Natural killer cell (primary cell): Measurements from ENCODE around the gene IL31. TPM values are rescaled to one million over a fixed set of nuclear protein-coding genes. Genes with fewer than 3 reads are reported as not detected.
A peak's percentile ranks its signal among the peaks of the same experiment; 100 is the strongest.
"Not testable (repeated sequence)": the region's sequence is repeated elsewhere in the genome, so short reads cannot be mapped to it uniquely, and the experiment has no call there.

ENCODE experiments used
- ATAC-seq, 3 donors: fragments of 150-1000 bp in 2 of 3; fragments of 200-7000 bp in 1 of 3; cut with Tn5 transposase; 1 replicate in 1 of 3; 2 replicates in 2 of 3; pipeline ENCODE4 v1.10.0; 2021; ENCODE audit warnings: mild to moderate bottlenecking in 2 of 3, moderate library complexity in 2 of 3
- DNase-seq, 2 donors: peaks; one replicate each; pipeline versions ENCODE4 v3.0.0 to v3.0.0-alpha.2; 2013 to 2021; ENCODE audit warnings: mixed read lengths in 1 of 2
- H3K27ac ChIP-seq: one replicate; pipeline ENCODE4 v1.5.1; 2013; ENCODE audit warnings: mild to moderate bottlenecking, low read length
- H3K27me3 ChIP-seq: one replicate; pipeline ENCODE4 v1.6.1; 2013; ENCODE audit warnings: low read length; ENCODE audit not compliant: control insufficient read depth, insufficient read depth
- H3K36me3 ChIP-seq: one replicate; pipeline ENCODE4 v1.6.1; 2013; ENCODE audit warnings: low read length; ENCODE audit not compliant: control insufficient read depth, insufficient read depth
- H3K4me1 ChIP-seq: one replicate; pipeline ENCODE4 v1.6.1; 2013; ENCODE audit warnings: low read length; ENCODE audit not compliant: control insufficient read depth, insufficient read depth
- H3K4me3 ChIP-seq: one replicate; pipeline ENCODE4 v1.5.1; 2013; ENCODE audit warnings: low read length
- H3K9me3 ChIP-seq: one replicate; pipeline ENCODE4 v1.6.1; 2013; ENCODE audit warnings: low read length; ENCODE audit not compliant: control insufficient read depth, insufficient read depth
- H3K27ac Mint-ChIP-seq, 2 donors: one replicate each; pipeline ENCODE4 v1.8.0; 2022; ENCODE audit warnings: mild to moderate bottlenecking in 2 of 2, mixed read lengths in 2 of 2, moderate library complexity in 1 of 2
- H3K27me3 Mint-ChIP-seq, 2 donors: one replicate each; pipeline ENCODE4 v1.8.0; 2022; ENCODE audit warnings: low read depth in 2 of 2, mixed read lengths in 2 of 2
- H3K36me3 Mint-ChIP-seq: one replicate; pipeline ENCODE4 v1.8.0; 2022; ENCODE audit warnings: mixed read lengths
- H3K4me1 Mint-ChIP-seq, 2 donors: one replicate each; pipeline ENCODE4 v1.8.0; 2022; ENCODE audit warnings: mixed read lengths in 2 of 2
- H3K4me3 Mint-ChIP-seq: one replicate; pipeline ENCODE4 v1.8.0; 2022; ENCODE audit warnings: mild to moderate bottlenecking, moderate library complexity, mixed read lengths
- H3K9me3 Mint-ChIP-seq, 2 donors: one replicate each; pipeline ENCODE4 v1.8.0; 2022; ENCODE audit warnings: mixed read lengths in 2 of 2
- WGBS: methylation state at CpG from one replicate; pipeline ENCODE4 v1.1.7; 2013; ENCODE audit warnings: missing lambda C conversion rate; ENCODE audit not compliant: insufficient coverage; 5-methylcytosine and 5-hydroxymethylcytosine counted together
- intact Hi-C: fragments of 100-400 bp; cut with micrococcal nuclease; formaldehyde crosslinking; loops from one replicate; pipeline ENCODE4 v1.14.2; 2022
- total RNA-seq, 4 donors: library from RNA; stranded (reverse); fragments of 120-200 nt in 1 of 4; gene quantifications; one replicate each; pipeline versions ENCODE4 v1.2.3 to v1.2.4, GENCODE V29; 2013 to 2022
- TF ChIP-seq, protein P1 (sequence below): fragments of 200-600 bp; IDR thresholded peaks from one replicate; pipeline ENCODE4 v1.8.0; 2022; ENCODE audit warnings: antibody characterized with exemption

Gene IL31
- total RNA-seq, 3 donors from 2014 or later (not counting 1 experiment from before 2014, with no cell fraction given), result not detected

DNA sequence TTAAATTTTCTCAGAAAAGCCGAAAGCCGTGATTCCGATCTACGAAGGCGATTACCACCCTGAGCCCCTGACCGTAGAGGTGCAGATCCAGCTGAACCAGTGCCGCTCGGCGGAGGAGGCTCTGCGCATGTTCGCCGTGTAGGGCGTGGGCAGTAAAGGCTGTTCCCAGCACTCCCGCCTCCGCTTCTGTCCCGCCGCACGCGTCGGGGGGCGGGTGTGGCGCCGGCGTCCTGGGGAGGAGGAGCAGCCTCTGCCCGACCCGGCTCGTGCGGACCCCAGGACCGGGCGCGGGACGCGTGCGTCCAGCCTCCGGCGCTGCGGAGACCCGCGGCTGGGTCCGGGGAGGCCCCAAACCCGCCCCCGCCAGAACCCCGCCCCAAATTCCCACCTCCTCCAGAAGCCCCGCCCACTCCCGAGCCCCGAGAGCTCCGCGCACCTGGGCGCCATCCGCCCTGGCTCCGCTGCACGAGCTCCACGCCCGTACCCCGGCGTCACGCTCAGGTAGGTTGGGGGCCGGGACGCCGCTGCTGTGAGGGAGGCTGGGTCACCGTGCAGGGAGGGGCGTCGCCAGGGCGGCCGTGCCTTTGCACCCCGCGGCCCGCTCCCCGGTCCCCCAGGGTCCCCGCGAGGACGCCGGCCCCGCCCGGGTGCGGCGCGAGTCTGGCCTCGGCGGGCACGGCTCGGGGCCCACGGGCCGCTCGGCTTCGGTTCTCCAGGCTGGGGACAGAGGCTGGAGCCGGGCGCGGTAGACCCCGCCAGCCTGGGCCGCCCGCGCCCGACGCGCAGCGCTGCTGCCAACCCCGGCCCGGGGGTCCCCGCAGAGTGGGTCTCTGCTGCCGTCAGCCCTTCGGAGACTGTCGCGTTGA is 29.5 kb upstream of the IL31 start, which contains the start of gene B3GNT4:
Gene B3GNT4, plus strand, starts transcription at position 409 of the 866 bp plus-strand sequence. CDS start 910 bp downstream, outside the sequence.
- Histone ChIP-seq H3K9me3 (no peaks in the 10 kb centered on the region), H3K27ac (no peak within 1 kb of the TSS), H3K27me3 (peaks cover 25% of the 10 kb centered on the region), H3K36me3 (peaks cover 17% of the 10 kb centered on the region), H3K4me1 (peaks cover 12% of the 10 kb centered on the region), H3K4me3 (peak within 1 kb of the TSS; percentile 40)
- TF ChIP-seq, protein P1, sequence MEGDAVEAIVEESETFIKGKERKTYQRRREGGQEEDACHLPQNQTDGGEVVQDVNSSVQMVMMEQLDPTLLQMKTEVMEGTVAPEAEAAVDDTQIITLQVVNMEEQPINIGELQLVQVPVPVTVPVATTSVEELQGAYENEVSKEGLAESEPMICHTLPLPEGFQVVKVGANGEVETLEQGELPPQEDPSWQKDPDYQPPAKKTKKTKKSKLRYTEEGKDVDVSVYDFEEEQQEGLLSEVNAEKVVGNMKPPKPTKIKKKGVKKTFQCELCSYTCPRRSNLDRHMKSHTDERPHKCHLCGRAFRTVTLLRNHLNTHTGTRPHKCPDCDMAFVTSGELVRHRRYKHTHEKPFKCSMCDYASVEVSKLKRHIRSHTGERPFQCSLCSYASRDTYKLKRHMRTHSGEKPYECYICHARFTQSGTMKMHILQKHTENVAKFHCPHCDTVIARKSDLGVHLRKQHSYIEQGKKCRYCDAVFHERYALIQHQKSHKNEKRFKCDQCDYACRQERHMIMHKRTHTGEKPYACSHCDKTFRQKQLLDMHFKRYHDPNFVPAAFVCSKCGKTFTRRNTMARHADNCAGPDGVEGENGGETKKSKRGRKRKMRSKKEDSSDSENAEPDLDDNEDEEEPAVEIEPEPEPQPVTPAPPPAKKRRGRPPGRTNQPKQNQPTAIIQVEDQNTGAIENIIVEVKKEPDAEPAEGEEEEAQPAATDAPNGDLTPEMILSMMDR, result no peak
- Mint-ChIP-seq H3K9me3 (no peaks in the 10 kb centered on the region), H3K4me1 (peaks cover 7 to 14% of the 10 kb centered on the region in 2 donors), H3K27me3 (peaks cover 8 to 19% of the 10 kb centered on the region in 2 donors), H3K27ac (no peak within 1 kb of the TSS), H3K36me3 (no peaks in the 10 kb centered on the region), H3K4me3 (peak within 1 kb of the TSS; percentile 91)
- intact Hi-C loops, result no loop called here
- DNase-seq (peak; percentile 36 to 76), ATAC-seq (peak; percentile 38 to 57 (median 54))
- under 1% methylated on average over 101 of the region's 104 CpGs for WGBS

DNA sequence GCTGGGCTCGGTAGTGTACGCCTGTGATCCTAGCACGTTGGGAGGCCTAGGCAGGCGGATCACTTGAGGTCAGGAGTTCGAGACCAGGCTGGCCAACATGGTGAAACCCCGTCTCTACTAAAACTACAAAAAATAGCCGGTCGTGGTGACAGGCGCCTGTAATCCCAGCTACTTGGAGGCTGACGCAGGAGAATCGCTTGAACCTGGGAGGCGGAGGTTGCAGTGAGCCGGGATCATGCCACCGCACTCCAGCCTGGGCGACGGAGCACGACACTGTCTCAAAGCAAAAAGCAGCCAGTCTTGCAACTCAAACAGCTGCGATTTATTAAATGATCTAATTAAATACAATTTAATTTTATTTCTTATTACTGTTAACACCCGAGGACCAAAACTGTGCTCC is 28.8 kb upstream of the IL31 start:
- intact Hi-C loops, ATAC-seq, H3K9me3 Mint-ChIP-seq, H3K36me3 ChIP-seq, DNase-seq, H3K9me3 ChIP-seq, H3K36me3 Mint-ChIP-seq, H3K27ac Mint-ChIP-seq, H3K27ac ChIP-seq: not testable (repeated sequence)
- WGBS, result 70% methylated on average over 18 of the region's 19 CpGs
- peaks cover 12% of the 10 kb centered on the region for H3K4me1 ChIP-seq
- H3K4me1 Mint-ChIP-seq, result peaks cover 7 to 14% of the 10 kb centered on the region in 2 donors
- H3K27me3 ChIP-seq, result peaks cover 25% of the 10 kb centered on the region
- H3K27me3 Mint-ChIP-seq, result peaks cover 8 to 19% of the 10 kb centered on the region in 2 donors
- peak overlapping the region; percentile 91 for H3K4me3 Mint-ChIP-seq
- H3K4me3 ChIP-seq, result peak overlapping the region; percentile 40

DNA sequence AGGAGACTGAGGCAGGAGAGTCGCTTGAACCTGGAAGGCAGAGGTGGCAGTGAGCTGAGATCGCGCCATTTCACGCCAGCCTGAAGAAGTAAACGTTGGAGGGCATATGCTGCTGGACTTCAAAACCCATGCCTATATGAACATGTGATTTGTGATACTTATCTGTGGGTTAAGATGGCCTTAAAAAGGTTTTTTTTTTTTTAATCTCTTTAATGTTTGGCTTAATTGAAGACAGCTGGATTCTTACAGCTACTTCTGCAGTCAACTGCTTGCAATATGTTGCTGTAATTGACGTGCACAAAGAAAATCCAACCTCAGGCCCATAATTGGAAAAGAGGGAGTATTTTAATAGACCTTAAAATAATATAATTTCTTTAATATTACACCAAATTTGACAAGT is 28.0 kb upstream of the IL31 start:
- H3K4me1 ChIP-seq, result peaks cover 12% of the 10 kb centered on the region
- Mint-ChIP-seq H3K36me3 (no peaks in the 10 kb centered on the region), H3K27ac (no peak overlapping the region), H3K27me3 (peaks cover 8 to 19% of the 10 kb centered on the region in 2 donors), H3K9me3 (no peaks in the 10 kb centered on the region), H3K4me3 (peak overlapping the region; percentile 17), H3K4me1 (peaks cover 13 to 21% of the 10 kb centered on the region in 2 donors)
- no peak overlapping the region for H3K4me3 ChIP-seq
- peaks cover 25% of the 10 kb centered on the region for H3K27me3 ChIP-seq
- peaks cover 2% of the 10 kb centered on the region for H3K36me3 ChIP-seq
- H3K9me3 ChIP-seq, result no peaks in the 10 kb centered on the region
- WGBS, result 93% methylated on average over 5 of the region's 6 CpGs
- intact Hi-C loops, result no loop called here
- ATAC-seq (no peak), DNase-seq (no peak)
- no peak overlapping the region for H3K27ac ChIP-seq
- TF ChIP-seq, protein P1, result no peak

DNA sequence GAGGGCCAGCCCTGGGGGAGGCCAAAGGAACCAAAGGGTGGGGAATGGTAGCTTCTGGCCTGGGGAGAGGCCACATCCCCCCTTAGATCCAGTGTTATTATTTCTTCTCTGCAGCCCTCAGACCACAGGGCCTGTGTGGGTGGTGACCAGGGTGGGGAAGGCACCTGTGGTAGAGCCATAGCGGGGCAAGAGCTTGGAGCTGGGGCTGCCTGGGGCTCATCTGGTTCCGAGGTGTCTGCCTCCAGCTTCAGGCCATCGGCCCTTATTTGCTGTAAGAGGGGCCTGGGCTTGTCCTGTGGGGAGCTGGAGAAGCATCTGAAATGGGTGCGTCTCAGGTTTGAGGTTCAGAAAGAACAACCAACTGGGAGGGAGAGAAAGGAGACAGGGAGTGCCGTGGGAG is 27.4 kb upstream of the IL31 start:
- Histone ChIP-seq H3K4me1 (peaks cover 12% of the 10 kb centered on the region), H3K36me3 (no peaks in the 10 kb centered on the region), H3K4me3 (no peak overlapping the region), H3K27me3 (peaks cover 25% of the 10 kb centered on the region), H3K27ac (no peak overlapping the region), H3K9me3 (no peaks in the 10 kb centered on the region)
- ATAC-seq (no peak), DNase-seq (no peak)
- Mint-ChIP-seq H3K4me1 (peaks cover 13 to 21% of the 10 kb centered on the region in 2 donors), H3K36me3 (no peaks in the 10 kb centered on the region), H3K27ac (no peak overlapping the region), H3K9me3 (no peaks in the 10 kb centered on the region), H3K27me3 (peaks cover 8 to 19% of the 10 kb centered on the region in 2 donors), H3K4me3 (no peak overlapping the region)
- TF ChIP-seq, protein P1, result no peak
- intact Hi-C loops, result no loop called here
- 93% methylated on average over 4 of the region's 5 CpGs for WGBS
